A673 (cell line): ENCODE measurements around the gene SMOC1. TPM values are rescaled to one million over a fixed set of nuclear protein-coding genes. Genes with fewer than 3 reads are reported as not detected.

ENCODE experiments used
- BruUV-seq: library from RNA; stranded (reverse); fragments of 400-500 nt; replicated peaks from 2 replicates; lab custom pipeline; 2021; lab: Mats Ljungman, UMichigan
- CTCF ChIA-PET: fragments of 300-600 bp; sonication (Branson Sonifier 250); formaldehyde crosslinking; loops from one replicate; lab custom pipeline; 2022; ENCODE audit warnings: antibody characterized with exemption; lab: Charles Lee
- POLR2A ChIA-PET: fragments of 300-600 bp; sonication (Branson Sonifier 250); formaldehyde crosslinking; loops from one replicate; lab custom pipeline; 2022; ENCODE audit warnings: antibody characterized with exemption; ENCODE audit not compliant: low non-redundant PET; lab: Charles Lee
- DNase-seq: peaks from one replicate; pipeline ENCODE4 v3.0.0-alpha.2; 2015; ENCODE audit warnings: low spot score
- H3K27ac ChIP-seq: fragments of 200-600 bp; sonication (generic); 2 replicates; pipeline ENCODE4 v1.5.1; 2016; ENCODE audit warnings: mixed run types, low read depth, mild to moderate bottlenecking, mixed read lengths, antibody characterized with exemption, low read length; ENCODE audit not compliant: poor library complexity, severe bottlenecking
- H3K27me3 ChIP-seq: fragments of 200-600 bp; sonication (generic); replicated peaks from 2 replicates; pipeline ENCODE4 v1.6.1; 2017; ENCODE audit warnings: mixed run types, low read depth, mild to moderate bottlenecking, mixed read lengths, antibody characterized with exemption, low read length; ENCODE audit not compliant: insufficient read depth, poor library complexity
- H3K36me3 ChIP-seq: fragments of 200-600 bp; sonication (generic); 2 replicates; pipeline ENCODE4 v1.6.1; 2016; ENCODE audit warnings: mixed run types, mild to moderate bottlenecking, mixed read lengths, antibody characterized with exemption, low read length; ENCODE audit not compliant: insufficient read depth, poor library complexity, severe bottlenecking
- H3K4me1 ChIP-seq: fragments of 200-600 bp; sonication (generic); 2 replicates; pipeline ENCODE4 v1.6.1; 2017; ENCODE audit warnings: mixed run types, mild to moderate bottlenecking, mixed read lengths, antibody characterized with exemption, low read length; ENCODE audit not compliant: insufficient read depth, poor library complexity, severe bottlenecking
- H3K4me3 ChIP-seq: fragments of 200-600 bp; sonication (generic); 2 replicates; pipeline ENCODE4 v1.5.1; 2016; ENCODE audit warnings: low read depth, mixed run types, mild to moderate bottlenecking, mixed read lengths, low read length; ENCODE audit not compliant: poor library complexity, severe bottlenecking
- H3K9me3 ChIP-seq: fragments of 200-600 bp; sonication (generic); 2 replicates; pipeline ENCODE4 v1.6.1; 2016; ENCODE audit warnings: mixed run types, low read depth, mild to moderate bottlenecking, mixed read lengths, antibody characterized with exemption, low read length; ENCODE audit not compliant: poor library complexity, severe bottlenecking
- EZH2 ChIP-seq: fragments of 200-600 bp; sonication (generic); IDR thresholded peaks from 2 replicates; pipeline ENCODE4 v1.6.1; 2017; ENCODE audit warnings: borderline replicate concordance, low read depth, mild to moderate bottlenecking, mixed read lengths, antibody characterized with exemption, low read length; ENCODE audit not compliant: poor library complexity, severe bottlenecking
- intact Hi-C: fragments of 100-400 bp; cut with micrococcal nuclease; formaldehyde crosslinking; loops from one replicate; pipeline ENCODE4 v1.10.0; 2022; ENCODE audit not compliant: unreplicated experiment
- total RNA-seq: library from RNA; stranded (reverse); gene quantifications from 2 replicates; pipeline ENCODE4 v1.2.3, GENCODE V29; 2021
- TF ChIP-seq, protein P1 (sequence below): fragments of 300-800, 200-600 bp; sonication (generic); conservative IDR thresholded peaks from 2 replicates; pipeline ENCODE4 v1.5.1; 2017; ENCODE audit warnings: low read depth, mild to moderate bottlenecking, antibody characterized with exemption, low read length, moderate library complexity, mixed read lengths

Gene SMOC1
- total RNA-seq, 1 experiment from 2014 or later: not detected

GRCh38 chr14:69917287-69917686 is 38.1 kb downstream of the SMOC1 start:
- CTCF ChIA-PET: no interaction called here
- Histone ChIP-seq H3K36me3 (no peaks in the 10 kb centered on the region), H3K9me3 (no peaks in the 10 kb centered on the region), H3K4me3 (no peak overlapping the region), H3K4me1 (no peaks in the 10 kb centered on the region), H3K27me3 (peaks cover 20% of the 10 kb centered on the region), H3K27ac (no peak overlapping the region)
- DNase-seq: no peak
- TF ChIP-seq, protein P1, sequence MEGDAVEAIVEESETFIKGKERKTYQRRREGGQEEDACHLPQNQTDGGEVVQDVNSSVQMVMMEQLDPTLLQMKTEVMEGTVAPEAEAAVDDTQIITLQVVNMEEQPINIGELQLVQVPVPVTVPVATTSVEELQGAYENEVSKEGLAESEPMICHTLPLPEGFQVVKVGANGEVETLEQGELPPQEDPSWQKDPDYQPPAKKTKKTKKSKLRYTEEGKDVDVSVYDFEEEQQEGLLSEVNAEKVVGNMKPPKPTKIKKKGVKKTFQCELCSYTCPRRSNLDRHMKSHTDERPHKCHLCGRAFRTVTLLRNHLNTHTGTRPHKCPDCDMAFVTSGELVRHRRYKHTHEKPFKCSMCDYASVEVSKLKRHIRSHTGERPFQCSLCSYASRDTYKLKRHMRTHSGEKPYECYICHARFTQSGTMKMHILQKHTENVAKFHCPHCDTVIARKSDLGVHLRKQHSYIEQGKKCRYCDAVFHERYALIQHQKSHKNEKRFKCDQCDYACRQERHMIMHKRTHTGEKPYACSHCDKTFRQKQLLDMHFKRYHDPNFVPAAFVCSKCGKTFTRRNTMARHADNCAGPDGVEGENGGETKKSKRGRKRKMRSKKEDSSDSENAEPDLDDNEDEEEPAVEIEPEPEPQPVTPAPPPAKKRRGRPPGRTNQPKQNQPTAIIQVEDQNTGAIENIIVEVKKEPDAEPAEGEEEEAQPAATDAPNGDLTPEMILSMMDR: no peak
- no peak for TF ChIP-seq EZH2
- no TSS peak for BruUV-seq
- intact Hi-C loops: no loop called here
- POLR2A ChIA-PET: no interaction called here

- Histone ChIP-seq H3K27ac (no peak overlapping the region), H3K9me3 (no peaks in the 10 kb centered on the region), H3K27me3 (peaks cover 37% of the 10 kb centered on the region), H3K4me3 (no peak overlapping the region), H3K4me1 (no peaks in the 10 kb centered on the region), H3K36me3 (no peaks in the 10 kb centered on the region)
- ChIA-PET POLR2A (no interaction called here), CTCF (no interaction called here)
- BruUV-seq: no TSS peak
- no peak for DNase-seq
- no peak for TF ChIP-seq EZH2
- TF ChIP-seq, protein P1: no peak
- intact Hi-C loops: no loop called here
These were observed 40.6 kb downstream of the SMOC1 start for GRCh38 chr14:69919815-69920214.

GRCh38 chr14:69921052-69921451 is 41.8 kb downstream of the SMOC1 start:
- CTCF ChIA-PET: no interaction called here
- Histone ChIP-seq H3K4me3 (no peak overlapping the region), H3K27me3 (peaks cover 46% of the 10 kb centered on the region), H3K9me3 (no peaks in the 10 kb centered on the region), H3K36me3 (no peaks in the 10 kb centered on the region), H3K27ac (no peak overlapping the region), H3K4me1 (no peaks in the 10 kb centered on the region)
- TF ChIP-seq, protein P1: no peak
- no peak for TF ChIP-seq EZH2
- POLR2A ChIA-PET: no interaction called here
- intact Hi-C loops: no loop called here
- no TSS peak for BruUV-seq
- no peak for DNase-seq
